SH-SY5Y (cell line): ENCODE data around the gene NCBP2L.

ENCODE experiments used
- GATA2 ChIP-seq: IDR thresholded peaks from 2 replicates; pipeline ENCODE4 v1.6.1; 2011; ENCODE audit warnings: mild to moderate bottlenecking, low read depth, low read length
- GATA3 ChIP-seq: IDR thresholded peaks from 2 replicates; pipeline ENCODE4 v1.6.1; 2011; ENCODE audit warnings: low read depth, mild to moderate bottlenecking, low read length, moderate library complexity

- TF ChIP-seq GATA2 (no peak), GATA3 (no peak)
Measured at GRCh38 chrX:107738768-107739167, 38.8 kb upstream of the NCBP2L start.
